Endothelial cell of umbilical vein (primary cell): Measurements from ENCODE around the gene NAXD. TPM values are rescaled to one million over a fixed set of nuclear protein-coding genes. Genes with fewer than 3 reads are reported as not detected.

ENCODE experiments used
- BruUV-seq: library from RNA; stranded (reverse); fragments of 400-500 nt; replicated peaks from 2 replicates; lab custom pipeline; 2021; lab: Mats Ljungman, UMichigan
- CTCF ChIA-PET: fragments of 300-600, 350-600 bp; sonication (Branson Sonifier 250); formaldehyde crosslinking; loops from one replicate; lab custom pipeline; 2021; ENCODE audit warnings: antibody characterized with exemption, inconsistent platforms; lab: Charles Lee
- POLR2A ChIA-PET: fragments of 300-600, 350-600 bp; sonication (Branson Sonifier 250); formaldehyde crosslinking; loops from one replicate; lab custom pipeline; 2021; ENCODE audit warnings: antibody characterized with exemption, inconsistent platforms; lab: Charles Lee
- DNase-seq: peaks from one replicate; pipeline ENCODE4 v3.0.0-alpha.2; 2011; ENCODE audit warnings: low read depth, low spot score
- FAIRE-seq: peaks from 2 replicates; lab custom pipeline; 2011; peaks lifted over from hg19 to GRCh38; lab: Jason Lieb, UNC
- H2AFZ ChIP-seq: 2 replicates; pipeline ENCODE4 v1.6.0; 2012; ENCODE audit warnings: low read depth, low read length, control low read depth, inconsistent platforms
- H3K27ac ChIP-seq: 2 replicates; pipeline ENCODE4 v1.5.1; 2011; ENCODE audit warnings: low read depth, mild to moderate bottlenecking, control low read depth, low read length, moderate library complexity; ENCODE audit not compliant: insufficient read depth
- H3K27me3 ChIP-seq, 2 experiments: 2 replicates each; pipeline versions ENCODE4 v1.6.0 to v1.6.1; 2011; ENCODE audit warnings: low read length in 2 of 2, mixed read lengths in 1 of 2; ENCODE audit not compliant: control insufficient read depth in 2 of 2, insufficient read depth in 2 of 2
- H3K36me3 ChIP-seq, 2 experiments: 2 replicates in 1 of 2; 3 replicates in 1 of 2; pipeline ENCODE4 v1.5.1; 2011; ENCODE audit warnings: low read length in 2 of 2, mild to moderate bottlenecking in 1 of 2, moderate library complexity in 1 of 2; ENCODE audit not compliant: control insufficient read depth in 2 of 2, insufficient read depth in 2 of 2; ENCODE audit errors: extremely low read depth in 1 of 2
- H3K4me1 ChIP-seq: 3 replicates; pipeline ENCODE4 v1.5.1; 2011; ENCODE audit warnings: mild to moderate bottlenecking, low read length; ENCODE audit not compliant: control insufficient read depth, insufficient read depth; ENCODE audit errors: extremely low read depth
- H3K4me2 ChIP-seq: 2 replicates; pipeline ENCODE4 v1.6.1; 2011; ENCODE audit warnings: low read length, control low read depth, mixed read lengths; ENCODE audit not compliant: insufficient read depth
- H3K4me3 ChIP-seq, 3 experiments: fragments of 200-600 bp in 1 of 3; sonication (generic), shearing (Covaris generic) in 1 of 3; replicated peaks in 1 of 3; 2 replicates each; pipeline ENCODE4 v1.5.1; 2011 to 2016; ENCODE audit warnings: control low read depth in 3 of 3, low read length in 3 of 3, mild to moderate bottlenecking in 2 of 3, inconsistent platforms in 1 of 3, low read depth in 1 of 3, moderate library complexity in 1 of 3; ENCODE audit not compliant: insufficient read depth in 1 of 3
- H3K79me2 ChIP-seq: 2 replicates; pipeline ENCODE4 v1.6.0; 2012; ENCODE audit warnings: low read length, inconsistent platforms; ENCODE audit not compliant: control insufficient read depth, insufficient read depth
- H3K9ac ChIP-seq: replicated peaks from 2 replicates; pipeline ENCODE3; 2011; ENCODE audit warnings: low read length, control low read depth; ENCODE audit not compliant: insufficient read depth; ENCODE audit errors: extremely low read depth
- H3K9me1 ChIP-seq: replicated peaks from 3 replicates; pipeline ENCODE4 v1.6.0; 2011; ENCODE audit warnings: mild to moderate bottlenecking, low read length; ENCODE audit not compliant: control insufficient read depth, insufficient read depth; ENCODE audit errors: extremely low read depth
- H3K9me3 ChIP-seq: replicated peaks from 2 replicates; pipeline ENCODE4 v1.5.1; 2012; ENCODE audit warnings: low read length, inconsistent platforms; ENCODE audit not compliant: control insufficient read depth, insufficient read depth
- H4K20me1 ChIP-seq: replicated peaks from 2 replicates; pipeline ENCODE3; 2011; ENCODE audit warnings: mild to moderate bottlenecking, low read length; ENCODE audit not compliant: control insufficient read depth, insufficient read depth; ENCODE audit errors: extremely low read depth
- EZH2 ChIP-seq: IDR thresholded peaks from 2 replicates; pipeline ENCODE4 v1.6.1; 2012; ENCODE audit warnings: borderline replicate concordance, low read depth, mild to moderate bottlenecking, moderate library complexity, low read length, inconsistent platforms; ENCODE audit not compliant: severe bottlenecking
- FOS ChIP-seq: IDR thresholded peaks from 2 replicates; pipeline ENCODE4 v1.6.1; 2011; ENCODE audit warnings: mild to moderate bottlenecking, low read length, moderate library complexity, borderline replicate concordance; ENCODE audit not compliant: insufficient read depth
- GATA2 ChIP-seq: IDR thresholded peaks from 2 replicates; pipeline ENCODE4 v1.7.0; 2011; ENCODE audit warnings: low read depth, mild to moderate bottlenecking, moderate library complexity, mixed read lengths, low read length; ENCODE audit not compliant: insufficient read length, insufficient read depth
- JUN ChIP-seq: IDR thresholded peaks from 2 replicates; pipeline ENCODE4 v1.6.1; 2011; ENCODE audit warnings: borderline replicate concordance, low read depth; ENCODE audit not compliant: insufficient read length, insufficient read depth
- MYC ChIP-seq: IDR thresholded peaks from one replicate; pipeline ENCODE4 v1.6.1; 2011; ENCODE audit warnings: mild to moderate bottlenecking, low read depth, low read length
- POLR2A ChIP-seq: IDR thresholded peaks from 2 replicates; pipeline ENCODE4 v1.6.1; 2012; ENCODE audit warnings: low read depth, mild to moderate bottlenecking, control low read depth, low read length
- POLR2AphosphoS5 ChIP-seq: IDR thresholded peaks from 2 replicates; pipeline ENCODE4 v1.6.1; 2012; ENCODE audit warnings: low read depth, mild to moderate bottlenecking, control low read depth, low read length, moderate library complexity; ENCODE audit not compliant: insufficient read depth
- dilution Hi-C: fragments of 300-500 bp; cut with MboI; formaldehyde crosslinking; loops from one replicate; pipeline ENCODE4 v1.15.0; 2019; ENCODE audit warnings: low sequenced_read_pairs; ENCODE audit not compliant: extremely low pct_ligation_motif_present
- intact Hi-C: fragments of 100-400 bp; cut with micrococcal nuclease; formaldehyde crosslinking; loops from one replicate; pipeline ENCODE4 v1.10.0; 2022
- polyA plus RNA-seq, 4 experiments: library from polyadenylated mRNA; depleted of rRNA in 3 of 4; stranded (reverse) in 3 of 4; unstranded in 1 of 4; fragments of >200 nt; gene quantifications; 2 replicates each; pipeline versions ENCODE4 v1.2.1 to v1.2.3, GENCODE V29; 2011 to 2012; ENCODE audit warnings: missing spikeins in 1 of 4
- total RNA-seq: library from RNA; stranded (reverse); gene quantifications from 2 replicates; pipeline ENCODE4 v1.2.3, GENCODE V29; 2021
- TF ChIP-seq, protein P1 (sequence below), 2 donors: IDR thresholded peaks; 1 replicate in 1 of 2; 2 replicates in 1 of 2; pipeline ENCODE4 v1.5.1; 2011; ENCODE audit warnings: low read length in 2 of 2, mild to moderate bottlenecking in 2 of 2, moderate library complexity in 2 of 2, control low read depth in 1 of 2, inconsistent platforms in 1 of 2, low read depth in 1 of 2; ENCODE audit not compliant: insufficient read depth in 1 of 2; ENCODE audit errors: extremely low read depth in 1 of 2
- TF ChIP-seq, protein P2 (sequence below): IDR thresholded peaks from 2 replicates; pipeline ENCODE4 v1.6.1; 2011; ENCODE audit not compliant: insufficient read depth, insufficient read length

Gene NAXD
- total and polyA plus RNA-seq, 2 donors (not counting 3 experiments of a cell fraction or from before 2014, with no cell fraction given): 19.9 to 42.9 TPM

DNA sequence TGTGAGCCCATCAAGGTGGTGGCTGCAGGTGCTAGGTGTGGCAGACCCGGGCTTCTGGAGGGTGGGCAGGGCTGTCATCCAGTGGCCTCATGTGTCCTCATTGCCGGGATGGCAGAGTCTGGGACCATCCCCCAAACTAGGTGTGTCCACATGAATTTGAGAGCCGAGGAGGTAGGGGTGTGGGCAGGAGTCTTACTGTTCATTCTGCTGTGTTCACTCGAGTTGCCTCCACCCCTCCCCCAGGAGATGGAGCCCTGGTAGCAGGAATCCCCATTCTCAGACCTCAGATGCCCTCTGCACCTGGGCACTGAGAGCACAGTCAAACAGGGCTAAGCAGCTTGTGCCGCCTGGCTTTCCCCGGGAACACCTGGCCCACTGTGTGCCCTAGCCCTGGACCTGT is 22.4 kb downstream of the NAXD start:
- dilution Hi-C loops (no loop called here), intact Hi-C loops (no loop called here)
- Histone ChIP-seq H3K9ac (no peak overlapping the region), H4K20me1 (no peaks in the 10 kb centered on the region), H3K4me1 (no peaks in the 10 kb centered on the region), H3K4me2 (no peak overlapping the region), H3K9me1 (no peaks in the 10 kb centered on the region), H3K36me3 (peaks cover 13 to 49% of the 10 kb centered on the region in 2 experiments), H3K9me3 (no peaks in the 10 kb centered on the region), H3K27ac (no peak overlapping the region), H3K27me3 (no peaks in the 10 kb centered on the region), H3K4me3 (no peak overlapping the region), H2AFZ (no peak overlapping the region), H3K79me2 (no peaks in the 10 kb centered on the region)
- no peak for TF ChIP-seq GATA2
- TF ChIP-seq EZH2: no peak
- TF ChIP-seq FOS: no peak
- no peak for TF ChIP-seq MYC
- TF ChIP-seq POLR2AphosphoS5: no peak
- TF ChIP-seq, protein P1, sequence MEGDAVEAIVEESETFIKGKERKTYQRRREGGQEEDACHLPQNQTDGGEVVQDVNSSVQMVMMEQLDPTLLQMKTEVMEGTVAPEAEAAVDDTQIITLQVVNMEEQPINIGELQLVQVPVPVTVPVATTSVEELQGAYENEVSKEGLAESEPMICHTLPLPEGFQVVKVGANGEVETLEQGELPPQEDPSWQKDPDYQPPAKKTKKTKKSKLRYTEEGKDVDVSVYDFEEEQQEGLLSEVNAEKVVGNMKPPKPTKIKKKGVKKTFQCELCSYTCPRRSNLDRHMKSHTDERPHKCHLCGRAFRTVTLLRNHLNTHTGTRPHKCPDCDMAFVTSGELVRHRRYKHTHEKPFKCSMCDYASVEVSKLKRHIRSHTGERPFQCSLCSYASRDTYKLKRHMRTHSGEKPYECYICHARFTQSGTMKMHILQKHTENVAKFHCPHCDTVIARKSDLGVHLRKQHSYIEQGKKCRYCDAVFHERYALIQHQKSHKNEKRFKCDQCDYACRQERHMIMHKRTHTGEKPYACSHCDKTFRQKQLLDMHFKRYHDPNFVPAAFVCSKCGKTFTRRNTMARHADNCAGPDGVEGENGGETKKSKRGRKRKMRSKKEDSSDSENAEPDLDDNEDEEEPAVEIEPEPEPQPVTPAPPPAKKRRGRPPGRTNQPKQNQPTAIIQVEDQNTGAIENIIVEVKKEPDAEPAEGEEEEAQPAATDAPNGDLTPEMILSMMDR (IDR thresholded peaks at IDR 0.05; ENCODE audit: extremely low read depth in 1 of 2, insufficient read depth in 1 of 2, low read depth in 1 of 2, low read length in 2 of 2): no peak
- TF ChIP-seq, protein P2, sequence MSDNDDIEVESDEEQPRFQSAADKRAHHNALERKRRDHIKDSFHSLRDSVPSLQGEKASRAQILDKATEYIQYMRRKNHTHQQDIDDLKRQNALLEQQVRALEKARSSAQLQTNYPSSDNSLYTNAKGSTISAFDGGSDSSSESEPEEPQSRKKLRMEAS: no peak
- TF ChIP-seq JUN: no peak
- no peak for TF ChIP-seq POLR2A
- FAIRE-seq (no peak), DNase-seq (no peak)
- no TSS peak for BruUV-seq
- ChIA-PET CTCF (no interaction called here), POLR2A (no interaction called here)
